ENCODE measurements around the gene YIPF1. TPM values are rescaled to one million over a fixed set of nuclear protein-coding genes. Genes with fewer than 3 reads are reported as not detected.
A peak's percentile ranks its signal among the peaks of the same experiment; 100 is the strongest.
"Not testable (repeated sequence)": the region's sequence is repeated elsewhere in the genome, so short reads cannot be mapped to it uniquely, and the experiment has no call there.

The YIPF1 gene
- polyA plus RNA-seq, 1 experiment: 52.4 TPM

DNA sequence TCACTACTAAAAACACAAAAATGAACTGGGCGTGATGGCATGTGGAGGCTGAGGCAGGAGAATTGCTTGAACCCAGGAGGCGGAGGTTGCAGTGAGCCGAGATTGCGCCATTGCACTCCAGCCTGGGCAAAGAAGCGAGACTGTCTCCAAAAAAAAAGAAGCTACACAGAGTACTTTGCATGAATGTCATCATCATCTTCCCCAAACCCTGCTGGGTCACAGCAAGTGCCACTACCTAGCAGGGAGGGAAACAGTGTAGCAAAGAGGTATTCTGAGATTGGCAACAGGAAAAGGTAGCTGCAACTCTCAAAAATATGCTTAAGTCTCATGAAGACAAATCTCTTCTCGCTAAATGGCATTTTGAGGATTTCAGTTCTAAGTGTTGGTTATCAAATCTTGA is 64.3 kb downstream of the YIPF1 start:
- Histone ChIP-seq H3K27ac (ENCODE audit: low read depth, low read length) (no peak overlapping the region), H3K9me3 (ENCODE audit: control insufficient read depth, insufficient read depth, low read length) (no peaks in the 10 kb centered on the region), H3K27me3 (ENCODE audit: control insufficient read depth, insufficient read depth, low read length) (no peaks in the 10 kb centered on the region), H3K4me3 (ENCODE audit: low read depth, low read length) (no peak overlapping the region)
- no peak for DNase-seq (ENCODE audit: low read depth, low spot score)
- CTCF ChIA-PET: interaction anchor here (1.5 to 4.5 kb wide), 5 partner anchors 11 to 340 kb away, joined by 3 to 26 read pairs (median 10); no protein-coding TSS in a partner anchor
- TF ChIP-seq, protein P1, sequence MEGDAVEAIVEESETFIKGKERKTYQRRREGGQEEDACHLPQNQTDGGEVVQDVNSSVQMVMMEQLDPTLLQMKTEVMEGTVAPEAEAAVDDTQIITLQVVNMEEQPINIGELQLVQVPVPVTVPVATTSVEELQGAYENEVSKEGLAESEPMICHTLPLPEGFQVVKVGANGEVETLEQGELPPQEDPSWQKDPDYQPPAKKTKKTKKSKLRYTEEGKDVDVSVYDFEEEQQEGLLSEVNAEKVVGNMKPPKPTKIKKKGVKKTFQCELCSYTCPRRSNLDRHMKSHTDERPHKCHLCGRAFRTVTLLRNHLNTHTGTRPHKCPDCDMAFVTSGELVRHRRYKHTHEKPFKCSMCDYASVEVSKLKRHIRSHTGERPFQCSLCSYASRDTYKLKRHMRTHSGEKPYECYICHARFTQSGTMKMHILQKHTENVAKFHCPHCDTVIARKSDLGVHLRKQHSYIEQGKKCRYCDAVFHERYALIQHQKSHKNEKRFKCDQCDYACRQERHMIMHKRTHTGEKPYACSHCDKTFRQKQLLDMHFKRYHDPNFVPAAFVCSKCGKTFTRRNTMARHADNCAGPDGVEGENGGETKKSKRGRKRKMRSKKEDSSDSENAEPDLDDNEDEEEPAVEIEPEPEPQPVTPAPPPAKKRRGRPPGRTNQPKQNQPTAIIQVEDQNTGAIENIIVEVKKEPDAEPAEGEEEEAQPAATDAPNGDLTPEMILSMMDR (IDR thresholded peaks at IDR 0.05; ENCODE audit: low read depth, low read length): no peak
- POLR2A ChIA-PET: interaction anchor here (0.7 kb wide), 1 partner anchor 12 kb away, joined by 8 read pairs; no protein-coding TSS in a partner anchor

DNA sequence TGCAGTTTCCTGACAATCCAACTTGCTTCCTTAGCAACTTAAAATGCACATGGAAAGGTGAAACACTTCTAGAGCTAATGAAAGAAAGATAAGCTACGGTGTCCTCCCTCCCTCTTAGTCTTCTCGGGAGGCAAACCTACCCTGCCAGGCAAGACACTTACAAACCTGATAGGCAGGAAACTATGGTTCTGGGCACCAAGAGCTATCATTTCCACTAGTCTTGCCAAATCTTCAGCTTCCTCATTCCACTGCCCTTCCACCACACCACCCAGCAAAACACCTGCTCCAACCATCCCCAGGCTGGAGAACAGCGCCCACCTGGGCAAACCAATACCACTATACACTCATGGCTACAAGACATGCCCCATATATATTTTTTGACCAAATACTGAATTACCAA is 66.7 kb downstream of the YIPF1 start:
- TF ChIP-seq, protein P1 (IDR thresholded peaks at IDR 0.05; ENCODE audit: low read depth, low read length): no peak
- H3K27ac ChIP-seq (ENCODE audit: low read depth, low read length): no peak overlapping the region
- no peaks in the 10 kb centered on the region for H3K27me3 ChIP-seq (ENCODE audit: control insufficient read depth, insufficient read depth, low read length)
- ChIA-PET POLR2A (no interaction called here), CTCF (interaction anchor here (1.2 kb wide), 1 partner anchor 337 kb away, joined by 3 read pairs; no protein-coding TSS in a partner anchor)
- no peak for DNase-seq (ENCODE audit: low read depth, low spot score)
- no peaks in the 10 kb centered on the region for H3K9me3 ChIP-seq (ENCODE audit: control insufficient read depth, insufficient read depth, low read length)
- H3K4me3 ChIP-seq (ENCODE audit: low read depth, low read length): no peak overlapping the region

DNA sequence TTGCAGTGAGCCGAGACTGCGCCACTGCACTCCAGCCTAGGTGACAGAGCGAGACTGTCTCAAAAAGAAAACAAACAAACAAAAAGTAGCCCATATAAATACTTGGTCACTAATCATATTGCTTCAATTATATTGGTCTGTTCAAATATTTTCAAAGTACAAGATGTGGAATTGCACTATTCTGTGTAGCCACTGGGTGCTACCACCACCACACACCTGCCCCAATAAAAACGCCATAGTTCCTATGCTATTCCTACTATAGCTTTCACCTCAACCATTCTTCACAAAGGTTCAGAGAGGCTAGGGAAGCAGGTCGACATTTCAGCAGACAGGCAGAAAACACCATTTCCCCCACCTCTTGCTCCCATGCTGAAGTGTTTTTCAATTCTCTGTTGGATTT is 68.2 kb downstream of the YIPF1 start:
- Histone ChIP-seq H3K27ac (ENCODE audit: low read depth, low read length) (no peak overlapping the region), H3K4me3 (ENCODE audit: low read depth, low read length) (no peak overlapping the region), H3K9me3 (ENCODE audit: control insufficient read depth, insufficient read depth, low read length) (no peaks in the 10 kb centered on the region), H3K27me3 (ENCODE audit: control insufficient read depth, insufficient read depth, low read length) (no peaks in the 10 kb centered on the region)
- TF ChIP-seq, protein P1 (IDR thresholded peaks at IDR 0.05; ENCODE audit: low read depth, low read length): 0 out of 2 replicates have a peak, but pooled peaks have one; percentile 9
- ChIA-PET POLR2A (no interaction called here), CTCF (no interaction called here)
- DNase-seq (ENCODE audit: low read depth, low spot score): no peak

DNA sequence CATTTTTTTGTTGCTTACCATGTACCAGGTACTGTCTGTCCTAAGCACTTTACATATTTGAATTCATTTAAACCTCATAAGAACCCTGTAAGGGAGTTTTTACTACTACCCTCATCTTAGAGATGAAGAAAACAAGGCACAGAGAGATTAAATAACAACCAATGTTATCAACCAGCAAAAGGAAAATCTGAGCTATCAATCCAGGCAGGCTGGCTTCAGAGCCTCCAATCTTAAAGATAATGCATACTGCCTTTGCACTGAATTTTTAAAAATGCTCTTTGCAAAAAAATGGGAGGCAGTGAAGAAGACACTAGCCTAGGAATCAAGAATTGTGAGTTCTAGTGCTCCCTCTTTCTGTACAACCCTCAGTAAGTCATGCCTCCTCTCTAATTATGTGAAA is 70.2 kb downstream of the YIPF1 start:
- H3K27me3 ChIP-seq (ENCODE audit: control insufficient read depth, insufficient read depth, low read length): no peaks in the 10 kb centered on the region
- ChIA-PET CTCF (interaction anchor here (0.6 to 1.3 kb wide), 2 partner anchors 65 to 333 kb away, joined by 3 read pairs; no protein-coding TSS in a partner anchor), POLR2A (no interaction called here)
- no peak overlapping the region for H3K27ac ChIP-seq (ENCODE audit: low read depth, low read length)
- no peak overlapping the region for H3K4me3 ChIP-seq (ENCODE audit: low read depth, low read length)
- no peaks in the 10 kb centered on the region for H3K9me3 ChIP-seq (ENCODE audit: control insufficient read depth, insufficient read depth, low read length)
- TF ChIP-seq, protein P1 (IDR thresholded peaks at IDR 0.05; ENCODE audit: low read depth, low read length): no peak
- no peak for DNase-seq (ENCODE audit: low read depth, low spot score)

DNA sequence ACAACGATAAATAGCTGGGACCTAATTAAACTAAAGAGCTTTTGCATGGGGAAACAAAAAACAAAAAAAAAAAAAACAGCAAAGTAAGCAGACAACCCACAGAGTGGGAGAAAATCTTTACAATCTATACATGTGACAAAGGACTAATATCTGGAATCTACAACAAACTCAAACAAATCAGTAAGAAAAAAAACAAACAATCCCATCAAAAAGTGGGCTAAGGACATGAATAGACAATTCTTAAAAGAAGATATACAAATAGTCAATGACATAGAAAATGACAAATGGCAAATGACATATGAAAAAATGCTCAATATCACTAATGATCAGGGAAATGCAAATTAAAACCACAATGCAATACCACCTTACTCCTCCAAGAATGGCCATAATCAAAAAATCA is 73.0 kb downstream of the YIPF1 start:
- POLR2A ChIA-PET; DNase-seq (ENCODE audit: low read depth, low spot score): not testable (repeated sequence)
- CTCF ChIA-PET: interaction anchor here (0.6 kb wide), 2 partner anchors 18 to 66 kb away, joined by 3 read pairs; no protein-coding TSS in a partner anchor

DNA sequence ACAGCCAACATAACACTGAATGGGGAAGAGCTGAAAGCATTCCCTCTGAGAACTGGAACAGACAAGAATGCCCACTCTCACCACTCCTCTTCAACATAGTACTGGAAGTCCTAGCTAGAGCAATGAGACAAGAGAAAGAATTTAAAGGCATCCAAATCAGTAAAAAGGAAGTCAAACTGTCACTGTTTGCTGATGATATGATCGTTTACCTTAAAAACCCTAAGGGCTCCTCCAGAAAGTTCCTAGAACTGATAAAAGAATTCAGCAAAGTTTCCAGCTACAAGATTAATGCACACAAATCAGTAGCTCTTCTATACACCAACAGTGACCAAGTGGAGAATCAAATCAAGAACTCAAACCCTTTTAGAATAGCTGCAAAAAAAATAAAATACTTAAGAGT is 74.1 kb downstream of the YIPF1 start:
- DNase-seq (ENCODE audit: low read depth, low spot score); H3K27me3 ChIP-seq (ENCODE audit: control insufficient read depth, insufficient read depth, low read length); H3K27ac ChIP-seq (ENCODE audit: low read depth, low read length); POLR2A ChIA-PET; H3K9me3 ChIP-seq (ENCODE audit: control insufficient read depth, insufficient read depth, low read length); H3K4me3 ChIP-seq (ENCODE audit: low read depth, low read length): not testable (repeated sequence)
- CTCF ChIA-PET: interaction anchor here (1.7 kb wide), 1 partner anchor 11 kb away, joined by 4 read pairs; no protein-coding TSS in a partner anchor

More for the DNA sequence above, 73.0 kb downstream of the YIPF1 start:
- H3K27ac ChIP-seq (ENCODE audit: low read depth, low read length); H3K4me3 ChIP-seq (ENCODE audit: low read depth, low read length); H3K27me3 ChIP-seq (ENCODE audit: control insufficient read depth, insufficient read depth, low read length); H3K9me3 ChIP-seq (ENCODE audit: control insufficient read depth, insufficient read depth, low read length): not testable (repeated sequence)
